KOPT-K1 (cell line): ENCODE results near the gene RAB6A.
"Not testable (repeated sequence)": the region's sequence is repeated elsewhere in the genome, so short reads cannot be mapped to it uniquely, and the experiment has no call there.

Experiments used
- H3K27ac ChIP-seq: fragments of 200-600 bp; sonication (generic); 2 replicates; pipeline ENCODE4 v1.5.1; 2016; ENCODE audit warnings: antibody characterized with exemption, mild to moderate bottlenecking, low read depth, low read length; ENCODE audit not compliant: poor library complexity, severe bottlenecking
- H3K36me3 ChIP-seq: fragments of 200-600 bp; sonication (generic); 2 replicates; pipeline ENCODE4 v1.5.1; 2017; ENCODE audit warnings: antibody characterized with exemption, mild to moderate bottlenecking, low read length, moderate library complexity; ENCODE audit not compliant: insufficient read depth
- H3K9me3 ChIP-seq: fragments of 200-600 bp; sonication (generic); 2 replicates; pipeline ENCODE4 v1.5.1; 2017; ENCODE audit warnings: antibody characterized with exemption, low read length, mild to moderate bottlenecking; ENCODE audit not compliant: insufficient read depth, poor library complexity, severe bottlenecking

RAB6A gene

DNA sequence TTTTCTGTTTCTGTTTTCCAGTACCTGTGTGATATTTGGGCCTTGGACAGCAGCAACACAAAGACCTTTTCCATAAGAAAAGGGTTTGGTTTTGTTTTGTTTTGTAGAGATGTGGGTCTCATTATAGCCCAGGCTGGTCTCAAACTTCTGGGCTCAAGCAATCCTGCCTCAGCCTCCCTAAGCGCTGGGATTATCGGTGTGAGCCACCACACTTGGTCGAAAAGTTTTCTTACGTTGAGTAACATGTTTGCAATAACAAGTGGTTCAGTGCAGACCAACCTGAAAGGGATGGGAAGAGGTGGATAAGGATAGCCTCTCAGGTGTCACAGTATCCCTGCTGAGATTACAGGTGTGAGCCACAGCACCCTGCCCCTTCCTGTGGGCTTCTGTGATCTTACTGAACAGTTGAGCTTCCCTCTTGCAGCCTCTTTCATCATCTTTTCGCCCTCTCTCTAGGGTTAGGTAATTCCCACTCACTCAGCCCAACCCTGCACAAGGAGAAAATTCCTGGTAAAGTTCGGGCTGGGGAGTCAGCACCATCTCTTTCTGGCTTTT, 23.3 kb upstream of the RAB6A start:
- Histone ChIP-seq H3K27ac (no peak overlapping the region), H3K9me3 (no peaks in the 10 kb centered on the region), H3K36me3 (no peaks in the 10 kb centered on the region)

- no peak overlapping the region for H3K27ac ChIP-seq
Measured at GRCh38 chr11:73783483-73784020, 22.7 kb upstream of the RAB6A start.

GRCh38 chr11:73781303-73781702, 20.4 kb upstream of the RAB6A start:
- Histone ChIP-seq H3K9me3 (no peaks in the 10 kb centered on the region), H3K27ac (no peak overlapping the region), H3K36me3 (no peaks in the 10 kb centered on the region)

More at GRCh38 chr11:73783483-73784020, 22.7 kb upstream of the RAB6A start:
- no peaks in the 10 kb centered on the region for H3K9me3 ChIP-seq
- H3K36me3 ChIP-seq, result no peaks in the 10 kb centered on the region

GRCh38 chr11:73779084-73779902, 18.4 kb upstream of the RAB6A start:
- no peaks in the 10 kb centered on the region for H3K36me3 ChIP-seq
- no peaks in the 10 kb centered on the region for H3K9me3 ChIP-seq
- H3K27ac ChIP-seq, result peak overlapping the region; percentile 83

DNA sequence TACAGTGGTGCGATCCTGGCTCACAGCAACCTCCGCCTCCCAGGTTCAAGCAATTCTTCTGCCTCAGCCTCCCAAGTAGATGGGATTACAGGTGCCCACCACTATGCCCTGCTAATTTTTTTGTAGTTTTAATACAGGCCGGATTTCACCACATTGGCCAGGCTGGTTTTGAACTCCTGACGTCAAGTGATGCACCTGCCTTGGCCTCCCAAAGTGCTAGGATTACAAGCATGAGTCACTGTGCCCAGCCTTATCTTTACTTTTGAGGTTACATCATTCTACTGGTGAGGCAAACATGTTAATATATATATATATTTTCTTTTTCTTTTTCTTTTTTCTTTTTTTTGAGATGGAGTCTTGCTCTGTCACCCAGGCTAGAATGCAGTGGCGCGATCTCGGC, 9.9 kb upstream of the RAB6A start:
- H3K9me3 ChIP-seq, H3K36me3 ChIP-seq, H3K27ac ChIP-seq: not testable (repeated sequence)

GRCh38 chr11:73766763-73767162, 5.9 kb upstream of the RAB6A start:
- no peak overlapping the region for H3K27ac ChIP-seq
- H3K36me3 ChIP-seq, result no peaks in the 10 kb centered on the region
- H3K9me3 ChIP-seq, result no peaks in the 10 kb centered on the region

DNA sequence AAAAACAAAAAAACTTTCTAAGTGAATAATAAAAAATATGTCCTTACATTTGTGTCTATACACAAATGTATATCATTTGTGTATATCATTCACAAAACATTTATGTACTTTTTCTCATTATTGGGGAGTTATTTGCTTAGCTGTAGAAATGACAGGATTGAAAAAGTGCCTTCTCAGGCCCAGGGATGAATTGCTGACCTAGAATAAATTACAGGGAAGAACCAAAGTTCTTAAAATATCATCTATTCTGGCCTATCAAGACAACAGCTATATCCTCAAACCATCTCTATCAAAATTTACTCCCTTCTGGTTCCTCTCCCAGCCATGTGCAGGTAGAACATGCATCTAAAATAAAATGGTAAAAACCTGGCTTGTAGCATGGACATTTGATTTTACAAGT, 1.9 kb upstream of the RAB6A start:
- H3K27ac ChIP-seq, result no peak overlapping the region
- H3K36me3 ChIP-seq, result no peaks in the 10 kb centered on the region
- H3K9me3 ChIP-seq, result no peaks in the 10 kb centered on the region

DNA sequence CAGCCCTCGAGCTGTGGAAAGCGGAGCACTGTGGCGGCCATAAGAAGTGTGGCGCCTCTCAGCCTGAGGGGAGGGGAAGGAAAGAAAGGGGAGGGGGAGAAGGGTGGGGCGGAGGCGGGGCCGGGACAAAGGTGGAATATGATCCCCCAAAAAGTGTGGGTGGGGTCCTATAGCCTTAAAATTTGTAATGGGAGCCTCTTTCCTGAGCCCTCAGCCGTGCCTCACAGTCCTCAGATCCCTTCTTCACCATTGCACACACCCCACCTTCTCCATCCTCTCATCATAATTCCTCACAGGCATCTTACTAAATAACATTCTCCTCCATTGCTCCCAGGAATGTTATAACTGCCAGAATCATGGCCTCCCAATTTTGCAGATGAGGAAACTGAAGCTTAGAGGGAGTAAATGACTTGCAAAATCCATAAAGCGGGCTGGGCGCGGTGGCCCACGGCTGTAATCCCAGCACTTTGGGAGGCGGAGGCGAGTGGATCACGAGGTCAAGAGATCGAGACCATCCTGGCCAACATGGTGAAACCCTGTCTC, 600 bp upstream of the RAB6A start:
- peak overlapping the region; percentile 78 for H3K27ac ChIP-seq
- no peaks in the 10 kb centered on the region for H3K9me3 ChIP-seq
- no peaks in the 10 kb centered on the region for H3K36me3 ChIP-seq

DNA sequence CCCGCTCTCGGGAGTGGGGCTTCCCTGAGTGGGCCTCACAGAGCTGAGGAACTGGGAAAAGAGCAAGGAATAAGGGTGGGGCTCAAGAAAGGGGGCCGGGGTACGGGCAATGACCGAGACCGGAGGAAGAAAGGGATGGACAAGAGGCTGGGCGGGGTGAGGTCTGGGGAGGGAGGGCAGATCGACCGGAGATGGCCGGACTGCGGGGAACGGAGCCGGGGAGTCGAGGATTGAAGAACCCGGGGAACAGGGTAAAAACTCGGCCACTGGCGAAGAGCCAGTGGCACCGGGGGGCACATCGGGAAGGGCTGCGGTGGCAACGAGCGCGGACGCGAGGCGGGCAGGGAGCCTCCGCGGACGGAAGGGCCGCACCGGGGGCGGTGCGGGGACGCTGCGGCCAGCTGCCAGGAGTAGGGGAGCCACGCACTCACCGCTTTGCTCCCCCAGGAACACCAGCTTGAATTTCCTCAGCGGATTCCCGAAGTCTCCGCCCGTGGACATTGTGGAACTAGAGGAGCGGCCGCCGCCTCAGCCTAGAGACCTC, 667 bp downstream of the RAB6A start:
- Histone ChIP-seq H3K27ac (peak overlapping the region; percentile 78), H3K36me3 (no peaks in the 10 kb centered on the region), H3K9me3 (no peaks in the 10 kb centered on the region)

- Histone ChIP-seq H3K9me3 (no peaks in the 10 kb centered on the region), H3K27ac (peak overlapping the region; percentile 78)
Measured at GRCh38 chr11:73759610-73760134, 1.2 kb downstream of the RAB6A start.

DNA sequence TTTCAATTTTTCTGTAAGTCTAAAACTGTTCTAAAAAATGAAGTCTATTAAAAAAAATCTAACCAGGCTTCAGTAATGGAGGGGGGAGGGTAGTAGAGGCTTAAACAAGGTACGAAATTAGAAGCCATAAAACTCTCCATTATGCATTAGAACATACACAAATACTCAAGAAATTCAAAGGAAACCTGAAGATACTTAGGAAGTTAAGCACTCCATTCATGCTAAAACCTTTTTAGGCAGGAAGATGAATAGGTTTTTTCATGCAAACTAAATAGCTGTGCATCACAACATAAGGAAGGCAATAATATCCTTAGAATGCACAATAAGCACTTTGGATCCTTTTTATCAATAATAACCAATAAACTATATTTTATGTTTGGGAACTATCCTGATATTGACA, 2.4 kb downstream of the RAB6A start:
- Histone ChIP-seq H3K27ac (no peak overlapping the region), H3K9me3 (no peaks in the 10 kb centered on the region), H3K36me3 (no peaks in the 10 kb centered on the region)

More at GRCh38 chr11:73759610-73760134, 1.2 kb downstream of the RAB6A start:
- no peaks in the 10 kb centered on the region for H3K36me3 ChIP-seq

GRCh38 chr11:73757598-73757997, 3.3 kb downstream of the RAB6A start:
- H3K36me3 ChIP-seq, result no peaks in the 10 kb centered on the region
- H3K27ac ChIP-seq, result no peak overlapping the region
- H3K9me3 ChIP-seq, result no peaks in the 10 kb centered on the region

DNA sequence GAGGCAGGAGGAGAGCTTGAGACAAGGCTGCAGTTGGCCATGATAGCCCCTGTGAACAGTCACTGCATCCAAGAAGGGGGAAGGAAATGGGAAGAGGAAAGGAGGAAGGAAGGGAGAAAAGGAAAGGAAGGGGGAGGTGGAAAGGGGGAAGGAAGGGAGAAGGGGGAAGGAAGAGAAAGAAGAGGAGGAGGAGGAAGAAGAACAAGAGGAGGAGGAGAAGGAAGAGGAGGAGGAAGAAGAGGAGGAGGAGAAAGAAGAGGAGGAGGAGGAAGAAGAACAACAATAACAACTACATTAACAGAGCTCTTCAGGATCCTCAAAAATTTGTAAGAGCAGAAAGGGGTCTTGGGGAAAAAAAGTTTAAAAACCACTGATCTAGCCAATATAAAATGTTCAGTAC, 5.2 kb downstream of the RAB6A start:
- Histone ChIP-seq H3K27ac (no peak overlapping the region), H3K36me3 (no peaks in the 10 kb centered on the region), H3K9me3 (no peaks in the 10 kb centered on the region)

- Histone ChIP-seq H3K27ac (no peak overlapping the region), H3K36me3 (no peaks in the 10 kb centered on the region), H3K9me3 (no peaks in the 10 kb centered on the region)
Measured at GRCh38 chr11:73753938-73754337, 6.9 kb downstream of the RAB6A start.

GRCh38 chr11:73752903-73753302, 8.0 kb downstream of the RAB6A start:
- Histone ChIP-seq H3K27ac (no peak overlapping the region), H3K36me3 (no peaks in the 10 kb centered on the region), H3K9me3 (no peaks in the 10 kb centered on the region)
